HPDE6-E6E7 (cell line): ENCODE data around the gene DFFB.
A peak's percentile ranks its signal among the peaks of the same experiment; 100 is the strongest.

Experiments
- DNase-seq: peaks from one replicate; pipeline ENCODE4 v3.0.0; 2011; ENCODE audit warnings: missing footprints; ENCODE audit errors: extremely low spot score

The DFFB gene

DNA sequence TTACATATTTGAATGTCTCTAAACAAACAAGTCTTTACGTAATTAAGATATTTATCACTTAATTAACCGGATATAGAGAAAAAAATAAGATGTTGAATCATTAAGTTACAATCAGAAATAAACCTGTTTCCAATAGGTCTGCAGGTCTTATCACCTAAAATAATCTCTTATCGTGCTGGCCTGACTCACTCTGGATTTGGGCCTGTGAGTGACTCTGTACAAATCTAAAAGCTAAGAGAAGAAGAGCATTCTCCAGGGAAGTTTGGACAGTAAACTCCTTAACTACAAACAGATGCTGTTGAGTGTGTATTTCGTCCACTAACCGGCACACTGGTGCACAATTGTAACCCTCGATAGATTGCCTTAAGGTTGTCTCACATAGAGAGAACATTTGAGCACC lies 25.6 kb upstream of the DFFB start:
- DNase-seq = no peak

DNA sequence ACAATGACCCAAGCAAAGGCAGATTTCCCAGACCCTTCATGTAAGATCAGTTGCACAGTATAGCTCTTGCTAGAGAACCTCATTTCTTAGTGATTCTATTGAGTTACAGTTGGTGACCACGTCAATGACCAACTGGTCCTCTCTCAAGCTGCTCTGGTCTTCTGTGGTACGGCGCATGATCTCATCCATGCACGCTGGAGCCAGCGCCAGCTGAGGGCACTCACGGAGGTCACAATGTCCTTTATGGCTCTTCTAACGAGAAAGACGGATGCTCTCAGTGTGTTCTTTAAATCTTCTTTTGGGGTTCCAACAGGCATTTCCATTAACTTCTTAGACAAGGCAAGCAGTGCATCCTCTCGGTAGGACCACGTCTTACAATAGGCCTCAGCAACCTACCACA lies 22.6 kb upstream of the DFFB start:
- DNase-seq = no peak

DNA sequence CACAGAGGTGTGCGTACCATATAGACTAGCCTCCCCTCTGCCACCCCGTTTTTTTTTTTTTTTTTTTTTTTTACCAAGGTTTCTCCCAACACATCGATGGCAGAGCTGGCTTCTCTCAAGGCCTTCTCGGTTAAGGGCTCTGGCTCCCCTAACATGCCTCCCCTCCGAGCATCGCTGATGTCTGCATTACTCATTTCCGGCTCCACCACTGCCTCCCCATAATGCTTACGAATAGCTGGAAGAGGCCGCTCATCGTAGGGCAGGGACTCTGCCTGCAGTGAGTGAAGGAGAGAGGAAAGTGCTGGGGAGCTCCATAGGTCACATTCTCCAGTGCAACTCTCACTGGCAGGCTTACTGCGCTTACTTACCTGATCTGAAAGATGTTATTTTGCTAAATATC lies 20.9 kb upstream of the DFFB start:
- no peak for DNase-seq

DNA sequence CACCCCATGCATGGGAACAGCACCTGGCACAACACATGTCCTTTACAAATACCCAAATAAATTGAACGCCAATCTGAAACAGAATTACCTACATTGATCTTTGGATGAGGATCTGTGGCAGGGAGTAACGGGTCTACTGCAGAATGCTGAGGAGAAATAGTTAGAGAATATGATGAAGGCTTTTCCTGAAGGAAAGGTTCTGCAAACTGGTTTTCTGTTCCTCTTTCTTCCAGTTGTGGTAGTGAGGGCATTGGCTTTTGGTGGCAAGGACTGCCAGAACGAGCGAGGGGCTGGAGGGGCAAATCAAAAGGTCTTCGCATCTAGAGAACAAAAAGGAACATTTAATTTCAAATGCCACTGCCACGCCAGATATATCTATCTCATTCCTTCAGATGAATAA lies 20.1 kb upstream of the DFFB start:
- no peak for DNase-seq

DNA sequence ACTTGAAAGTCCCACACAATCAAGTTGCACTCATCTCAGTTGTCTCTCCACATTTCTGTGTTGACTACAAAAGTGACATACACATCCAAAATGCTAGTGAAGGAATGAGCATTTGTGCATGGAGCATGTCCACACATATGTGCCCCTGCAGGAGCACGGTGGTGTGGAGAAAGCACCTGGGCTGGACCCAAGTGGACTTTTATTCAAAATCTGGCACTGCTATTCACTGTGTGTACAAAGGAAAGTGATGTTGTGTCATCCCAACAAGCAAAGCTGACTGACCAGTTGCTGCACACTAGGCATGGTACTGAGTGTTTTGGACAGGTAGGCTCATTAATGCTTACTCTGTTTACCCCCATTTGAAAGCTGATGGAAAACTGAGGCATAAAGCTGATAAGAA lies 19.6 kb upstream of the DFFB start:
- DNase-seq = no peak

DNA sequence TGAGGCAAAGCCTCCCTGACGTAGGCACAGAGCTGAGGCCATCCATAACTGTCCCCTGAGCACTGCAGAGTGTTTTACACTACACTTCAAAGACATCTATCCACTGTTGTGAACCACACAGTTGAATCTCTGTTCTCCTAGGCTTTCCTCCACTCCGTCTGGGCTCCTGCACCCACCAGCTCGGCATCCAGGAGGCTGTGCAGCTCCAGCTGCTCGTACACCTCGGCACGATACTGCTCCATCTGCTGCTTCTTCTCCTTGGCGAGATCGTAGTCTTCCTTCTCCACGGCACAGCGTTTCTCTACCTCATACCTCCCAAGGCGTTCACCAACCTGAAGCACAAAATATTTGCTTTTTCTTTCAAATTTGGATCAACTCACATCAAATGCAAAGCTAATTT lies 18.5 kb upstream of the DFFB start:
- DNase-seq = no peak

DNA sequence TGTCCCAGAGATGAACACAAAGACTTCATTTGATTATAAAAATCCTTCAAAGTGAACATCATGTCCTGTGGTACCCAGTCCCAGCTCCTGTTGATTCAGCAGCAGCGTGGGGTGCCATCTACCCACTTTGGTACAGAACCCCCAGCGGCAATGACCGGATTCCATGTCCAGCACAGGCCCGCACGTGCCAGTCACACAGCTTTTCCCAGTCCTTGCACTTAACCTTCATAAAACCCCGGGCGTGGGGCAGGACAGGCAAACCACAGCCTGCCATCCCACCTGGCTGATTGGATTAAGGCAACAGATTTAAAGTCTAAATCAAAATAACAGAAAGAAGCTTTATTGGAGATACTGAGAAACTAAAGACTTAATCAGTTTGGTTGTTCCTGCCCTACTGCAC lies 15.8 kb upstream of the DFFB start:
- DNase-seq = no peak

DNA sequence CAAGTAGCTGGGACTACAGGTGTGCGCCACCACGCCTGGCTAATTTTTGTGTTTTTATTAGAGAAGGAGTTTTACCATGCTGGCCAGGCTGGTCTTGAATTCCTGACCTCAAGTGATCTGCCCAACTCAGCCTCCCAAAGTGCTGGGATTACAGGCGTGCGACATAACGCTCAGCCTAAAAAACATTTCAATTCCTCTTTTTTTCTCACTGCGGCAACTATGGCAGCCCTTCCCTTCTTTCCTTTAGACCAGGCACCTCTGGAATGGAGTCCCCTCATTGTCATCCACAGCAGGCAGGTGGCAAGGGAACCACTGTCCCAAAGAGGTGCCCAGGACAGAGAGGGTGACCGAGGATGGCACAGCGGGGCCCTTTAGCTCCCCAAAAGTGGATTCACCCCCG lies 14.4 kb upstream of the DFFB start:
- no peak for DNase-seq

DNA sequence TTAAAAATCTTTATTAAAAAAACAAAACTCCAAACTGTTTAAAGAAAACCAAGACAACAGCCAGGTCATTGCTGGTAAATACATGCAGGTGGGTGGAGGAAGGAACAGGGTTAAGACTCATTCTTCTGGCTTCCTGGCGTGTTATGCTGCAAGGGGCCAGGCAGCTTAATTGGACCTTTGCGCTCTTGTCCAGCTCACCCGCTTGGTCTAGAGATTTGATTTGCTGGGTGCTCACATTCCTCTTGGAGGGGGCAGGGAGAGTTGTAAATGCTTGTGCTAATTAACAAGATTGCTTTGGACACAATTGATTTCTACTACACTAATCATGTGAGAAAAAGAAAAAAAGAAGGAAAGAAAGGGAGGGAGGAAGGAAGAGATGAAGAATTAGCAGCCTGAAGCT lies 10.7 kb upstream of the DFFB start:
- DNase-seq = no peak

DNA sequence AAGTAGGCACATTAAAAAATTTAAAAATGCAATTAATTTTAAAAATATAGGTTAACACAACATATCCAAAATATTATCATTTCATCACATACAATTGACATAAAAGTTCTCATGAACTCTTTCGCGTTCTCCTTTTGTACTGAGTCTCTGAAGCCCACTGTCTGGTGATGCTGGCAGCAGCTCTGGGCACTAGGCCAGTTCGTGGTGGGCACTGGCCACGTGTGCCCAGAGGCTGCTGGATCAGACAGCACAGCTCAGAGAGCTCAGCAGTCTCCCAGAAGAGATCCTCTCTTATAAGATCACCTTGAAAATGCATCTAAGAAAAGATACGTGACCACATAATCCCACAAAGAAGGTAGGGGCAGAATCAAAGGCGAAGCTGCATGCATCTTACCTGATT lies 10.2 kb upstream of the DFFB start:
- DNase-seq = no peak

DNA sequence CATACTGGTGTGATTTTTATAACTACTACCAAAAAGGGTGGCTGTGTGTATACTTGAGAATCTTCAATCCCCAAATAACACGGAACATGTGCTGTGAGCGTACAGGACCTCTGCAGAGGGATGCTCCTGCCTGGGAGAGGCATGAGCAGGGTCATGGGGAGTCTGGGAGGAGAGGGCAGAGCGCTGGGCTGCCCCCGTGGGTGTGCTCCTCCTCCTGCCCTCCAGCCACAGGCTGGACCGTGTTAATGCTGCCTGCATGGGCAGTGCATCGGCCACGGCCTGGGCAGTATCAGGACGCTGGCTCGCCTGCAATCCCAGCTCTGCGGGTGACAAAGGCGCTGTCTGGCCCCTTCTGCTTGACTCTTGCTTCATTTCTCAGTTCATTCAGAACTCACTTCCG lies 6.4 kb upstream of the DFFB start:
- no peak for DNase-seq

DNA sequence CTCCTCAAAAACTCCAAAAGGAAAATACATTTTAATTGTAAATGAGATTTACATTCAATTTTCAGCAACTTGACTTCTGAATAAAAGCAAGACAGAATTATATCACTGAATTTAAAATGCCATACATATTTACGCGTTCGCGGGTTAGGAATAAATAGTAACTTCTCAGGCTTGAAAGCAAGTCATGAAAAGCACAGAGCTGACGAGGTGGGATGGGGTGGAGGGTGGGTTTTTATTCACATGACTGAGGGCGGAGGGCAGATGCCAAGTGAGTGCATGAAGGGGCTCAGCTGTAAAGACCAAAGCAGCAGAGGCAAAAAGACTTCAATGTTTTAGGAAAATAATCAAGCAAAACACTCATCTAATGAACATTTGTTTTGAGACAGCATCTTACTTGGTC lies 6.0 kb upstream of the DFFB start:
- DNase-seq = no peak

DNA sequence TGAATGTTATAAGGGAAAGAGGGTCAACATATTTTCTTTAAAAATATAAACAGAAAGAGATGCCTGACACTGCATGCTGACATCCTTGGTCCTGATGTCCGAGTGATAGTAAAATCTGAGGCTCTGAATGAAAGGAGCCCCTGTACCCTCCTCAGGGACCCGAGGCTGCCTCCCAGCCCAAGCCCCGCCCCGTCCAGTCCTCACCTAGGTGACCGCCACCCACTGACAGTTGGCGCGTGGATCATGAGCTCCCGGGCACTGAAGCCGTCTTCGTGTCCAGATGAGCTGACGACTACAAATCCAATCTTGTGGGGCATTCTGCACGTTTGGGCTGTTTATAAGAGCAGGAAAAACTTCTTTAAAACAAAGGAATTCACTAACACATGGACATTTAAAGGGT lies 5.2 kb upstream of the DFFB start:
- DNase-seq = no peak

DNA sequence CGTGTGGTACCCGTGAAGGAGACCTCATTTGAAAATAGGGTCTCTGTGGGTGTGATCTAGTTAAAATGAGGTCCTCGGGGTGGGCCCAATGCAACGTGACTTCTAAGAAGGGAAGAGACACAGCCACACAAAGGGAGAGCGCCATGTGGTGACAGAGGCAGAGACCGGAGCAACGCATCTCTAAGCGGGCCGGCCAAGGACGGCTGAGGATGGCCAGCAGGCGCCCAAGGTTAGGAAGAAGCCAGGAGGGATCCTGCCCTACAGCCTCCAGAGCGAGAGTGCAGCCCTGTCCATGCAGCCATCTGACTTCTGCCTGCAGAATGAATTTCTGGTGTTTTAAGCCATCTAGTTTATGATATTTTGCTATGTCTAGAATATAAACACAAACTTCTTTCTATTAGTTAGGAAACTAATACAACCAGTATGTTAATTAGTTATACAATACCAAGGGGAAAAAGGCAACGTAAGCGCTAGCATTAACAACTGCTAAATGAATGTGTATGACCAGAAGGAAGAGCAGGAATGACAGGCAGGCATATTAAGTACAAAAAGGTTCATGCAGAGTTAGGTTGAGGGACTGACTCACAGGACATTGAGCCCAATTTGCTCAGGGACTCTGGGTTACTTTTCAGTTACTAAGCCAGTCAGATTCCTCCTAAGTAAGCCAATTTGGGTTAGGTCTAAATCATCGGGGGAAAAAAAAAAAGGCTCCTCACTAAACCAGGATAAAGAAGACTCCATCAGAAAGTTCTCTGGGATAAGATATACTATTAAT lies 4.4 kb upstream of the DFFB start:
- no peak for DNase-seq

DNA sequence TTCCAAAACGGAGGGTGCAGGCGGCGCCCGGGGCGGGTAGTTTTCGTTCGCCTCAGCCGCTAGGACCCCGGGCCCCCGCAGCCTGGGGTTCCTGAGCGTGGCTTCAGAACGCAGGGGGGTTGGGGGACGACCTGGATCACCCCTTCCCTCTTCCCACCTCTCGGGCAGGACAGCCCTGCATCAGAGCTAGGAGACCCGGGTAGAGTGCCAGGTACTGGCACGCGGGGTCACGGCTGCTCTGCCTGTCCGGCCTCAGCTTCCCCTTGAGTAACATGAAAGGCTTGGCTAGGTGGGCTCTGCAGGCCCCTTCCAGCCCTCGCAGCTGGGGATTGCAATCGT lies 484 bp downstream of the DFFB start:
- no peak for DNase-seq

DNA sequence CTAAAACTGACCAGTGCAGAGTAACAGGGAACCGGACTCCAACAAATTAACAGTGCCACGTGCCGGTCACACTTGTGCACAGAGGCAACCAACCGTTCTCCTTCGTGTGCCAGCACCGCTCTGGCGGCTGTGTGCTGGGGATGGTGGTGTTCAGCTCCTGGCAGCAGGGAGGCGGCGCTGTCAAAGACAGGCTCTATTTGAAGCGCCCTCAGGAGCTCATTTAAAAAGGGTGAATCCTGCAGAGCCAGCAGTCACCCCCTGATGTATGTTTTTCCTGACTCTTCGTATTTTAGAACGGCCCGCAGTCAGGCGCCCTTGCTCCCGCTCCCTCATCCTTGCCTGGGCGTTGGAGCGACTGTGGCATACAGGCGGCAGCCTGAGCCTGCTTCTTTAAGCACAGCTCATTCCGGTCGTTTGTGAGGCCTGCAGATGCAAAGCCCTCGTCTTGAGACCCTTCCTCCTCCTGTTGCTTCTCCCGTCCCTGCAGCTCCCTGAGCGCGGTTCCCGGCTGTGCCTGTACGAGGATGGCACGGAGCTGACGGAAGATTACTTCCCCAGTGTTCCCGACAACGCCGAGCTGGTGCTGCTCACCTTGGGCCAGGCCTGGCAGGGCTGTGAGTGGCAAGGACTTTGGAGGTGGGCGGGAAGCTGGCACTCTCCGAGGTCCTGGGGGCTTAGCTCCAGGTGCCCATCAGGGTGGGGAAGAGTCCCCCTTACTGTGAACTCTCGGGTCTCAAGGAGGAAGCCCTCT lies 1.1 kb downstream of the DFFB start:
- DNase-seq = peak; percentile 39

DNA sequence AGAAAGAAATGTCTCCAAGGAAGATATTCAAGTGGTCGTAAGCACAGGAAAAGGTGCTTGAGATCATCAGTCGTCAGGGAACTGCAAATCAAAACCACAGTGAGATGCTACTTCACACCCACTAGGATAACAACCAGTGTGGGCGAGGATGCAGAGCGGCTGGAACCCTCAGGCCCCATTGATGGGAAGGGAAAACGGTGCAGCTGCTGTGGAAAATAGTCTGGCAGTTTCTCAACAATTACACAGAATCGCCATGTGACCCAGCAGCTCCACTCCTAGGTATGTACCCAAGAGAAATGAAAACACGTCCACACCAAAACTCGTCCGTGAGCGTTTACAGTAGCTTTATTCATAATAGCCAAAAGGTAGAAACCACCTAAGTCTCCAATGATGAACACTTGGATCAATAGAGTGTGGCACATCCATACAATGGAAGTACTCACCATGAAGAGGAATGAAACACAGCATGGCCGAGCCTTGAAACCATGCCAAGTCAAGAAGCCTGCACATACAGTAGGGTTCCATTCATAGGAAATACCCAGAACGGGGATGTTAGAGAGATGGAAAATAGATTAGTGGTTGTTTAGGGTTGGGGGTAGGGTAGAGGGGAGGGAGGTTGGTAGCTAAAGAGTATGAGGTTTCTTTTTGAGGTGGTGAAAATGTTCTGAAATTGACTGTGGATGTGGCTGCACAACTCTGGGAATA lies 6.1 kb downstream of the DFFB start:
- DNase-seq = no peak

DNA sequence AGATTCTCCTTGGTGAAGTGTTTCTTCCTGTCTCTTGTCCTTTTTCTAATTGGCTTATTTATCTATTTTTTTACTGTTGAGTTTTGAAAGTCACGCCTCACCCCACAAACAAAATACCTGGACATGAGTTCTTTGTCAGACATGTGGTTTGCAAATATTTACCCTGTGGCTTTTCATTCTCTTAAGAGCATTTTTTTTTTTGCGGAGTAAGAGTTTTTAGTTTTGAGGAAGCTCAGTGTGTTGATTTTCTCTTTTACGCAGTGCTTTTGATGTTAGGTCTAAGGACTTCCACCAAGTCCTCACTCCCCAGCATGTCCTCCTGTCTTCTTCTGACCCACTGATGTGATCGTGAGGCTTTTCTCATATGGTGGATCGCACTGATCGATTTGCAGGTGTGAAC lies 7.6 kb downstream of the DFFB start:
- no peak for DNase-seq

DNA sequence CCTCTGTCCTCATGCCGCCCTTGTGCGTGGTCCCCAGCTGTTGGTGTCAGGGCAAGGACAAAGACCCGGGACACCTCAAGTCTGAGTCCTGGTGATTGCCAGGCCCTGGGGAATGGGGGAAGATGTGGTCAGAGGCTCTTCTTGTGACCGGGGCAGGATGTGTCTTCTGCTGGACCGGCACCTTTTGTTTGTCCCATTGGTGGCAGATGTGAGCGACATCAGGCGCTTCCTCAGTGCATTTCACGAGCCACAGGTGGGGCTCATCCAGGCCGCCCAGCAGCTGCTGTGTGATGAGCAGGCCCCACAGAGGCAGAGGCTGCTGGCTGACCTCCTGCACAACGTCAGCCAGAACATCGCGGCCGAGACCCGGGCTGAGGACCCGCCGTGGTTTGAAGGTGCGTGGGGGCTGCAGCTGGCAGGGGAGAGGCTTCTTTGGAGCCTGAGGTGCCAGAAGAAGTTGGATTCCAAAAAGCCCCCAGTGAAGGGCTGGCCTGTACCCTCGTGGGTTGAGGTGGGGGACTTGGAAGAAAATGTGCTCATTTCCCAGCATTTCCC lies 8.4 kb downstream of the DFFB start:
- no peak for DNase-seq

DNA sequence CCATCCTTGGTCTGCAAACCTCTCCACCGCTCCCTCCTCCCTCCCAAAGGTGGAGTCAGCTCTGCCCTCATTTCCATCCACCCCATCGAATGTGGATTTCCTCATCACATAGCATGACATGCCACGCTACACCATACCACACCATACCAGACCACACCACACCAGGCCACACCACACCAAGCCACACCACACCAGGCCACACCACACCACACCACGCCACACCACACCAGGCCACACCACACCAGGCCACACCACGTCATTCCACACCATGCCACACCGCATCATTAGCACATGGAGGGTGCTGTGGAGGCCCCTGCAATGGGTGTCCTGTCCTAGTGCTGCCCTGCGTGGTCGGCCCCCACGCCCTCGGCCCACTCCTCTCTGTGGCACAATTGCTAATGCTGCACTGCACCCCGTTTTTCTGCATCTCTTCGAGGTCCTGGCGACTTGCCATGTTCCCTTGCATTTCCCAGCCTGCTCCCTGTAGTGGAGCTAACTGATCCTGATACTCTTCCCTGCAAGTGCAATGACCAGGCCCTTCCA lies 11.3 kb downstream of the DFFB start:
- no peak for DNase-seq

DNA sequence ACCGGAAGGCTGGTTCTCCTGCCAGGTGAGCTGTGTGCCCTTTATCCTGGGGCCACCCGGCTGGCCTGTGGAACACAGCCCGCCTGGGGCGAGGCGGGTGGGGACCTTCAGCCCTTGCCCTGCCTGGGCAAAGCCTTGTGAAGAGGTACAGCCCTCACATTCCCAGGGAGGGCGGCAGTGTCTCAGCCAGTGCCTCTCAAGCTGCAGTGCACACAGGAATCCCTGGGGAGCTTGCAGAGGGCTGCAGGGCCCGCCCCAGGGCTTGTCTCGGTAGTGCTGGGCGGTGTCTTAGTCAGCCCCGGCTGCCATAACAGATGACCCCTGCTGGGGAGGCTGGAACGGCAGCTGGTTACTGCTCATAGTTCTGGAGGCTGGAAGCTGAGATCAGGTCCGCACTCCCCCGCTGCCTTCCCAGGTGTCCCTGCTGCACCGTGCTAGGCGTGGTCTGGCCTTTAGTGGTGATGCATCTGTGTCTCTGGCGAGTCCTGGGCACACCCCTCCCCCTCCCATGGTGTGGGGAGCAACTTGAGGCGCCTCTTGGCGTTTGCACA lies 12.6 kb downstream of the DFFB start:
- DNase-seq = no peak

DNA sequence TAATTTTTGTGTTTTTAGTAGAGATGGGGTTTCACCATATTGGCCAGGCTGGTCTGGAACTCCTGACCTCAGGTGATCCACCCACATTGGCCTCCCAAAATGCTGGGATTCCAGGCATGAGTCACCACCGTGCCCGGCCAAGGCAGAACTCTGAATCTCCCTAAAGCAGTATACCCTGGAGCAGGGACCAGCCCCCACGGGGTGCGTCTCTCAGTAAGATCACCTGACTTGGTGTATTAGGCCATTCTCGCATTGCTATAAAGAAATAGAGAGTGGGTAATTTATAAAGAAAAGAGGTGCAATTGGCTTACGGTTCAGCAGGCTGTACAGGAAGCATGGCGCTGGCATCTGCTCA lies 14.2 kb downstream of the DFFB start:
- DNase-seq = no peak
